HG02973 (cell line): ENCODE measurements around the gene MRFAP1.
A peak's percentile ranks its signal among the peaks of the same experiment; 100 is the strongest.

Experiments used
- ATAC-seq: cut with Tn5 transposase; IDR thresholded peaks from one replicate; pipeline ENCODE4 v1.9.1; 2021; ENCODE audit warnings: moderate library complexity; ENCODE audit not compliant: unreplicated experiment

Gene MRFAP1

DNA sequence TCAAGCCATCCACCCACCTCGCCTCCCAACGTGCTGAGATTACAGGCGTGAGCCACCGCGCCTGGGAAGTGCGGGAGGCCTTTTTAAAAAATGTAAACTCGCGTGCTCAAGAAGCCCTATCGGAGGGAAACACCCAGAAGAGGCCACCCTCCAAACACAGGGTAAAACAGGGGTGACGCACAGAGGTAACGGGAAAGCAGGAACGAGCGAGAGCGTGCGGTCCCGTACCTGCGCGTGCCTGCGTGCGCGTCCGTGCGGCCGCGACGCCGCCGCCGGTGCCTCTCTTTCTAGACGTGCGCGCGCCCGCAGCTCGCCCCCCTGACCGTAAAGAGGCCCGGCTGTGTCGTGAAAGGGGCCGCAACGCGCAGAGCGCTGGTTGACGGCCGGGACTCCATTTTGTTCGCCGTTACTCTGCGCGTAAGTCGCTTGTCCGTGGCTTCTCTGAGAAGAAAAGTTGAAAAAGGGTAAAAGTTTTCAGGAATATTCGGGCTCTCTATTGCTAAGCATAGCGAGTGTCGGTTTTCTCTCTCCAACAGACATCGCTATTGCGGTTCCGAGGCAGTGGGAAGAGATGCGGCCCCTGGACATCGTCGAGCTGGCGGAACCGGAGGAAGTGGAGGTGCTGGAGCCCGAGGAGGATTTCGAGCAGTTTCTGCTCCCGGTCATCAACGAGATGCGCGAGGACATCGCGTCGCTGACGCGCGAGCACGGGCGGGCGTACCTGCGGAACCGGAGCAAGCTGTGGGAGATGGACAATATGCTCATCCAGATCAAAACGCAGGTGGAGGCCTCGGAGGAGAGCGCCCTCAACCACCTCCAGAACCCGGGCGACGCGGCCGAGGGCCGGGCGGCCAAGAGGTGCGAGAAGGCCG lies at the start of gene MRFAP1:
MRFAP1 (plus strand) TSS at position 394 of the 872 bp plus-strand sequence; CDS start at position 572, 178 bp downstream.
- ATAC-seq, result peak; percentile 76

GRCh38 chr4:6591313-6591712 lies 49.2 kb upstream of the MRFAP1 start:
- no peak for ATAC-seq

GRCh38 chr4:6591781-6592180 lies 48.7 kb upstream of the MRFAP1 start:
- ATAC-seq, result no peak

- no peak for ATAC-seq
Measured at GRCh38 chr4:6592804-6593563, 47.5 kb upstream of the MRFAP1 start.

DNA sequence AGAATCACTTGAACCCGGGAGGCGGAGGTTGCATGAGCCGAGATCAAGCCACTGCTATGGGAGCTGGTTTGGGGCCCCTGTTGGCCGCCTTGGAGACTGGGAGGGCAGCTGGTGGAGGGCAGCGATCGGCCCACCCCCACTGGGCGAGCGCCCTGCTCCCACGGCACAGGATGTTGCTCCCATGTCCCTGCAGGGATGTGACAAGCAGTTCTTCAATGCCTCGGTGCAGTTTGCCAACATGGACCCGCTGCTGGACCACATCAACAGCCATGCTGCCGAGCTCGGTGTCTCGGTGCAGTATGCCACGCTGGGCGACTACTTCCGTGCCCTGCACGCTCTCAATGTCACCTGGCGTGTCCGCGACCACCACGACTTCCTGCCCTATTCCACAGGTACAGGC lies 46.1 kb upstream of the MRFAP1 start:
- no peak for ATAC-seq

DNA sequence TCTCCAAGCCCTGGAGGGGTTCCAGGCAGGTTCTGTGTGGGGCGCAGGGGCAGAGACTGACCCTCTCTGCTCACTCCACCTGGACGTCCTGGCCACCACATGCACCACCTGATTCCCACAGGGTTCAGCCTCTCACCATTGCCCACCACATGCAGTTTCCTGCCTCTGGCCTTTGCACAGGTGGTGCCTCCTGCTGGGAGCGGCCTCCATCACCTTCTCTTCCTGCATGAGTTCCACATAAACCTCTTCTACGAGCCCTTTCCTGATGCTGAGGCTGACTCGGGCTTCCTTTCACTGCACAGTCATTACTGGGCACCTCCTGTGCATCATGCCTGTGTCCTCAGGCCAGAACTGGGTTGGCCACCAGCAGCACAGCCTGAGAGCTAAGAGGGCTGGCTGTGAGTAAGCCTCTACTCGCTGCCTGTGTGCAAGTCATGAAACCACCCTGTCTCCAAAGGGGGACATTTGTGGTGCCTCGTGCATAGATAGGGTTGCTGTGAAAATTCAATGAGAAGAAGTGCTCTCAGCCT lies 45.6 kb upstream of the MRFAP1 start:
- no peak for ATAC-seq

DNA sequence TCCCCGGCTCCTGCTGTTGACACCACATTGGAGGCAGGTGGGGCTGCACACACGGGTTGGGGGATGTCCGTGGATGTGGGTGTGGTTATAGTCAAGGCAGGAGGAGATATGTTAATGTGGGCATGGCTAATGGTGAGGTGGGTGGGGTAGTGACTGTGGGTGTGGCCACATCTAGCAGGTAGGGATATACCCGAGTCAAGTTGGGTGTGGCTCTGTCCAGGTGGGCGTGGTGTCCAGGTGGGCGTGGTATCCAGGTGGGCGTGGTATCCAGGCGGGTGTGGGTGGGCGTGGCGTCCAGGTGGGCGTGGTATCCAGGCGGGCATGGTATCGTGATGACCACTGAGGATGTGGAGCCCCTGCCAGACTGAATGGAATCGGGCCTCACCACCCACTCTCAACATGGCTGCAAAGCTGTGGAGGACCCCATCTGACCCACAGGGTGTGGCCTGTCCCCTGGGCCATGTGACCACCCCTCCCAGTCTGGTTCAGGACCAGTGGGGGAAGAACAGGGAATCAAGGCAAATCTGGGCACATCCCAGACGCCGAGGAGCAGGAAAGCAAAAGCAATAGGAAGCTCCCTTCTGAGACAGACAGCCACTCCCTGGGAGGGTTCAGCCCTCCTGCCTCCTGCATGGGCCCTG lies 44.5 kb upstream of the MRFAP1 start:
- ATAC-seq, result no peak

DNA sequence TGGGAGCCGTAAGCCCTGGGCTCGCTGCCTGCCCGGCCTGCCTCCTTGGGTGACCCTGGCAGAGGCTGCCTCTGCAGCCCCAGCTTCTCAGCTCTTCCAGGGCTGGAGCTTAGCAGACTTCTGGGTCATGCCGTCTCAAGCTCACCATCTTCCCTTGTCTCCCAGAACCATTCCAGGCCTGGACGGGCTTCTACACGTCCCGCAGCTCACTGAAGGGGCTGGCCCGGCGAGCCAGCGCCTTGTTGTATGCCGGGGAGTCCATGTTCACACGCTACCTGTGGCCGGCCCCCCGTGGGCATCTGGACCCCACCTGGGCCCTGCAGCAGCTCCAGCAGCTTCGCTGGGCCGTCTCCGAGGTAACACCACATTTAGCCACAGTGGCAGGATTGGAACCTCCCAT lies 43.5 kb upstream of the MRFAP1 start:
- ATAC-seq, result no peak

DNA sequence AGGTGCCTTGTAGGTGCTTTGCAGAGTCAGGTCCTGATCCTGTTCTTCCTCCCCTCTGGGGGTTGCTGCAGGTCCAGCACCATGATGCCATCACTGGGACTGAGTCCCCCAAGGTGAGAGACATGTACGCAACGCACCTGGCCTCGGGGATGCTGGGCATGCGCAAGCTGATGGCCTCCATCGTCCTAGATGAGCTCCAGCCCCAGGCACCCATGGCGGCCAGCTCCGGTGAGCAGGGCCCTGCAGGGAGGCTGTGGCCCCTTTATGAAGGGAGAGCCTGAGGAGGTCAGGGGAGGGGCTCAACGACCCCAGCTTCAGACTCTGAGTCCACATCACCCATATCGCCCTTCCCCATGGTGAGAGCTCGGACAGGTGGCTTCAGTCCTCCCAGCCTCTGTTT lies 42.4 kb upstream of the MRFAP1 start:
- no peak for ATAC-seq

DNA sequence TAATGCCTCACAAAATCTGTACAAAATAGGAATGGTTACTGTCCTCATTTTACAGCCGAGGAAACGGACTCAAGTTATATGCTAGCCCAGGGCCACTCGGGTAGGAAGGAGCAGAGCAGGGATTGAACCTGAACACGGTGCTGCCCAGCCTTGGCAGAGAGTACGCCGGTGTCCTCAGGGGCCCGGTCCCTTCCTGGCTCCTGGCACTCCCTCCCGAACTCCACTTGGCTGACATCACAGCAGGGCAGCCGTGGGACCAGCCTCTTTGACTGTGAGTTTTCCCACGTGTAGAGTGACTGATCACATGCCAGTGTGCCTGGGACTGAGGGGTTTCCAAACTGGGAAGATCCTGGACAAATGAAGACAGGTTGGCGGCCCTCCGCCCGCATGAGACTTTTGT lies 41.8 kb upstream of the MRFAP1 start:
- no peak for ATAC-seq

- ATAC-seq, result no peak
Measured at GRCh38 chr4:6601661-6602250, 38.7 kb upstream of the MRFAP1 start.

- ATAC-seq, result no peak
Measured at GRCh38 chr4:6602289-6602688, 38.2 kb upstream of the MRFAP1 start.

GRCh38 chr4:6603128-6603527 lies 37.4 kb upstream of the MRFAP1 start:
- no peak for ATAC-seq

- no peak for ATAC-seq
Measured at GRCh38 chr4:6605114-6605513, 35.4 kb upstream of the MRFAP1 start.

GRCh38 chr4:6605605-6606004 lies 34.9 kb upstream of the MRFAP1 start:
- ATAC-seq, result no peak

DNA sequence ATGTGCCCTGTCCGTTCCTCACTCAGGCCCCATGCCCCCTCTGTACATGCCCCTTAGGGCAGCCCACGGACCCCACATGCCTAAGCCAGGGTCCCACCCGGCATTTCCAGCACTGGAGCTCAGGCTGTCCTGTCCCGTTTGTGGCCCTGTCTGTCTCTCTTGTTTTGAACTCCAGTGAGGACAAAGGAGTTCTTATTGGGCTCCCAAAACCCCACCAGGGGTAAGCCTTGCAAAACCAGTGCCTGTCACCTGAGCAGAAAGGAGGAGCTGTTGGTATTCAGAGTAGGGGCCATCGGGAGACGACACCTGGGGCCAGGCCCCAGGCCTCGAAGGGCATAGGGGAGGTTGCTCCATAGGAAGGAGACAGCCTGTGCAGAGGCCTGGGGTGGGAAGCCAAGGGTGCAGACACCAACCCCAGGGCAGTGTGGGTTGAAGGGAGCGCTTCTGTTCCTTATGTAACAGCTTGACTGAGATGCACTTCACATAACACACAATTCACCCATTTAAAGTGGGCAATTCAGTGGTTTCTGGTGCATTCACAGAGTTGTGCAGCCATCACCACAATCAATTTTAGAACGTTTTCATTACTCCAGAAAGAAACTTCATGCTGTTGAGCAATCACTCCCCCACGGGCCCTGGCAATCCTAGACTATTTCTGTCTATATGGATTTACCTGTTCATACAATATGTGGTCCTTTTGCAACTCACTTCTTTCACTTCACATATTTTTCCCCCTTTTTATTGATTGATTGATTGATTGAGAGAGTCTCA lies 33.8 kb upstream of the MRFAP1 start:
- ATAC-seq, result no peak

- no peak for ATAC-seq
Measured at GRCh38 chr4:6607368-6608055, 33.0 kb upstream of the MRFAP1 start.

GRCh38 chr4:6608758-6609414 lies 31.6 kb upstream of the MRFAP1 start:
- ATAC-seq, result no peak

- ATAC-seq, result no peak
Measured at GRCh38 chr4:6609415-6610079, 30.9 kb upstream of the MRFAP1 start.
